ENCODE results near the gene KCNK7. TPM values are rescaled to one million over a fixed set of nuclear protein-coding genes. Genes with fewer than 3 reads are reported as not detected.
"Not testable (repeated sequence)": the region's sequence is repeated elsewhere in the genome, so short reads cannot be mapped to it uniquely, and the experiment has no call there.

KCNK7 gene
- total RNA-seq, 2 donors from 2014 or later = 0.39 TPM; not detected in 1

GRCh38 chr11:65569973-65570918, 25.4 kb downstream of the KCNK7 start, which contains the start of gene ZNRD2:
Gene ZNRD2 (plus strand): TSS chr11:65570477. CDS start chr11:65570492, 15 bp downstream.
- Histone ChIP-seq H3K4me1 (peaks cover 3 to 69% of the 10 kb centered on the region in 2 donors), H3K27ac (peak within 1 kb of the TSS; percentile 94 to 97), H3K27me3 (no peaks in the 10 kb centered on the region), H3K36me3 (peaks cover 6% of the 10 kb centered on the region), H3K9me3 (no peaks in the 10 kb centered on the region), H3K4me3 (peak within 1 kb of the TSS; percentile 94 to 97)
- TF ChIP-seq CTCF (IDR thresholded peaks at IDR 0.05) = peak; percentile 20 to 57
- DNase-seq (ENCODE audit: low spot score) = peak; percentile 98

- no peaks in the 10 kb centered on the region for H3K27me3 ChIP-seq
- H3K4me1 ChIP-seq = peaks cover 3 to 60% of the 10 kb centered on the region in 2 donors
- H3K9me3 ChIP-seq = no peaks in the 10 kb centered on the region
- H3K4me3 ChIP-seq = peak overlapping the region; percentile 94 to 97
- peak overlapping the region; percentile 94 to 97 for H3K27ac ChIP-seq
- peaks cover 6% of the 10 kb centered on the region for H3K36me3 ChIP-seq
- DNase-seq (ENCODE audit: low spot score) = no peak
- no peak for TF ChIP-seq CTCF (IDR thresholded peaks at IDR 0.05)
Observed at GRCh38 chr11:65569164-65569972, 26.2 kb downstream of the KCNK7 start.

- H3K36me3 ChIP-seq = peaks cover 6% of the 10 kb centered on the region
Observed at GRCh38 chr11:65565624-65566453, 29.8 kb downstream of the KCNK7 start.

GRCh38 chr11:65564879-65565559, 30.6 kb downstream of the KCNK7 start:
- not testable (repeated sequence) for H3K36me3 ChIP-seq; H3K4me3 ChIP-seq; H3K27ac ChIP-seq; DNase-seq (ENCODE audit: low spot score); H3K9me3 ChIP-seq; H3K27me3 ChIP-seq
- peaks cover 0 to 40% of the 10 kb centered on the region in 2 donors for H3K4me1 ChIP-seq

More at GRCh38 chr11:65565624-65566453, 29.8 kb downstream of the KCNK7 start:
- Histone ChIP-seq H3K4me3 (no peak overlapping the region), H3K4me1 (peaks cover 3 to 37% of the 10 kb centered on the region in 2 donors), H3K27ac (no peak overlapping the region), H3K27me3 (no peaks in the 10 kb centered on the region), H3K9me3 (no peaks in the 10 kb centered on the region)
- no peak for TF ChIP-seq CTCF (IDR thresholded peaks at IDR 0.05)
- no peak for DNase-seq (ENCODE audit: low spot score)

- Histone ChIP-seq H3K4me1 (peaks cover 0 to 43% of the 10 kb centered on the region in 2 donors), H3K4me3 (no peak overlapping the region), H3K27ac (no peak overlapping the region), H3K36me3 (peaks cover 6% of the 10 kb centered on the region), H3K9me3 (no peaks in the 10 kb centered on the region), H3K27me3 (no peaks in the 10 kb centered on the region)
- TF ChIP-seq CTCF (IDR thresholded peaks at IDR 0.05) = no peak
- DNase-seq (ENCODE audit: low spot score) = no peak
Observed at GRCh38 chr11:65563601-65564000, 32.0 kb downstream of the KCNK7 start.

All from right atrium auricular region (tissue), 2 donors.